HUES64 (cell line): ENCODE results near the gene TRPV6.

Experiments
- H3K27ac ChIP-seq: 2 replicates; pipeline ENCODE4 v1.7.0; 2013; ENCODE audit warnings: low read depth, low read length, inconsistent platforms
- H3K27me3 ChIP-seq: 2 replicates; pipeline ENCODE4 v1.6.1; 2013; ENCODE audit warnings: mild to moderate bottlenecking, low read length; ENCODE audit not compliant: insufficient read depth
- H3K36me3 ChIP-seq: 2 replicates; pipeline ENCODE4 v1.6.1; 2013; ENCODE audit warnings: mild to moderate bottlenecking, low read length; ENCODE audit not compliant: insufficient read depth
- H3K4me1 ChIP-seq: 2 replicates; pipeline ENCODE4 v1.6.1; 2013; ENCODE audit warnings: mild to moderate bottlenecking, low read length, moderate library complexity; ENCODE audit not compliant: insufficient read depth
- H3K4me3 ChIP-seq: 2 replicates; pipeline ENCODE4 v1.5.1; 2013; ENCODE audit warnings: mild to moderate bottlenecking, low read length, moderate library complexity
- H3K9ac ChIP-seq: 2 replicates; pipeline ENCODE4 v1.6.1; 2013; ENCODE audit warnings: mild to moderate bottlenecking, low read depth, low read length
- H3K9me3 ChIP-seq: 2 replicates; pipeline ENCODE4 v1.6.1; 2013; ENCODE audit warnings: low read depth, low read length; ENCODE audit not compliant: insufficient read depth
- WGBS: fragments of 150-250, 120-280 bp; methylation state at CpG from one replicate; pipeline ENCODE4 v1.1.7; 2013; ENCODE audit warnings: missing lambda C conversion rate; 5-methylcytosine and 5-hydroxymethylcytosine counted together

Gene TRPV6

DNA sequence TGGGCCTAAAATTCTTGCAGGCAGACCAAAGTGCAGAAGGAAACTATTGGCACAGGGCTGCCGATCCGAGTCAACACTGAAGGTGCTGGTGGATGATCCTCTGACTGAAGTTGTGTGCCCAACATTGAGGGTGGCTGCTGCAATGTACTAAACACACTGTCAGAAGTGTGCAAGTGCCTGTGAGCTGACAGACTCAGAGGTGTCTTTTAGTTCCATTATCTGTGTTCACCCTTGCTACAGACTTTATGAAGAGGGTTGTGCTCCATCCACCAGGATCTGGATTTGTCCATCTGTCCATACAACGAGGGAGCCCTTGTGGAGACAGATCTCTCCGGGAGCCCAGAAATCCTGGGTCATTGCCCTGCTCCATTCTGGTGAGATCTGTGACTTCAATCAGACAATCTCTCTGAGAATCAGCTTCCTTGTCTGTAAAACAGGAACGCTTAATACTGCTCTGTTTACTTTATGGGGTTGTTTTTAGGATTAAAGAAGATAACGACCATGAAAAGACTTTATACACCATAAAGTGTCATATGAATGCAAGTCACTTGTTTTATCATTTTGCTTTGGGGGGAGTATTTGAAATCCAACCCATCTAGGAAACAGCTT, 9.5 kb upstream of the TRPV6 start:
- H3K9me3 ChIP-seq, result no peaks in the 10 kb centered on the region
- H3K27me3 ChIP-seq, result no peaks in the 10 kb centered on the region
- H3K9ac ChIP-seq, result no peak overlapping the region
- 93% methylated on average over 6 of the region's 6 CpGs for WGBS
- H3K4me3 ChIP-seq, result no peak overlapping the region
- H3K27ac ChIP-seq, result no peak overlapping the region
- no peaks in the 10 kb centered on the region for H3K36me3 ChIP-seq
- H3K4me1 ChIP-seq, result peaks cover 7% of the 10 kb centered on the region; the same call in 1 of the 2 replicates

DNA sequence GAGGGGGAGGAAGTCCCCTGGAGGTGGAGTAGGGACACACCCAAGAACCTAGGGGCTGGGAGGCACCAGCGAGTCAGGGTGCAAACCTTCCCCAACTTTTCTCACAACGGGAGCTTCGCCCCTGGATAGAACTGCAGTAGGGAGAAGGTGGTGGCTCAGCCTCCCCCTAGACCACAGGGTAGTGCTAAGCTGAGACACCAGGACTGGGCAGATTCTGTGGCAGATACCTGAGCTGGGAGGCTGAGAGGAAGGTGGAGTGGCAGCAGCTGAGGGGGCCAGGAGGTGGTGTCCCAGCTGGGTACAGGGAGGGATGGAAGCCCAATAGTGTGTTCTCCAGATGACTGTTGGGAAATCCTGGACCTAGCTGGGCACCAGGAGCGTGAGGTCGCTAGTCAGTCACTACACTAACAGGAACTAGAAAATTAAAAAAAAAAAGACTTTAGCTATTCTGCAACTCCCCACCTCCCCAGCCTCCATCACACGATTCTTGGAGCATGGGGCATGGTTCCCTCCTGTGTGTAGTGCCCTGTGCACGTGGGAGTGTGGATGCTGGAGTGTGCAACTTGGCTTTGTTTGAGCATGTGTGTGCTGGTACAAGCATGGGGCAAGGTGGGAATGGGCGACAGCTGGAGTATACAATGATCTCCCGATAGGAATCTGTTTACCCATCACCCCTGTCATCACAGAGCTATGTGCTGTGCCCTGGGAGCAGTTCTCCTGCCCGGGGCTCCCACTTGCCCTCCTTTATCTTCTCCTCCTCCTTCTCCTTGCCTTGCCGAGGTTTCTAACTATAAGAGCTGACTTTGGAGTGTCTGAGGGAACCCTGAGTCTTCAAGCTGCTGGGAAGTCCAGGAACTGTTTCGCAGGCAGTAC, 8.8 kb upstream of the TRPV6 start:
- no peaks in the 10 kb centered on the region for H3K36me3 ChIP-seq
- H3K27ac ChIP-seq, result no peak overlapping the region
- H3K4me3 ChIP-seq, result no peak overlapping the region
- peaks cover 7% of the 10 kb centered on the region; the same call in 1 of the 2 replicates for H3K4me1 ChIP-seq
- no peaks in the 10 kb centered on the region for H3K27me3 ChIP-seq
- H3K9me3 ChIP-seq, result no peaks in the 10 kb centered on the region
- 88% methylated on average over 12 of the region's 12 CpGs for WGBS
- no peak overlapping the region for H3K9ac ChIP-seq

GRCh38 chr7:142892951-142893350, 7.4 kb upstream of the TRPV6 start:
- Histone ChIP-seq H3K4me3 (no peak overlapping the region), H3K36me3 (no peaks in the 10 kb centered on the region), H3K27me3 (no peaks in the 10 kb centered on the region), H3K9me3 (no peaks in the 10 kb centered on the region), H3K27ac (no peak overlapping the region), H3K4me1 (no peaks in the 10 kb centered on the region), H3K9ac (no peak overlapping the region)
- 94% methylated on average over 5 of the region's 5 CpGs for WGBS

DNA sequence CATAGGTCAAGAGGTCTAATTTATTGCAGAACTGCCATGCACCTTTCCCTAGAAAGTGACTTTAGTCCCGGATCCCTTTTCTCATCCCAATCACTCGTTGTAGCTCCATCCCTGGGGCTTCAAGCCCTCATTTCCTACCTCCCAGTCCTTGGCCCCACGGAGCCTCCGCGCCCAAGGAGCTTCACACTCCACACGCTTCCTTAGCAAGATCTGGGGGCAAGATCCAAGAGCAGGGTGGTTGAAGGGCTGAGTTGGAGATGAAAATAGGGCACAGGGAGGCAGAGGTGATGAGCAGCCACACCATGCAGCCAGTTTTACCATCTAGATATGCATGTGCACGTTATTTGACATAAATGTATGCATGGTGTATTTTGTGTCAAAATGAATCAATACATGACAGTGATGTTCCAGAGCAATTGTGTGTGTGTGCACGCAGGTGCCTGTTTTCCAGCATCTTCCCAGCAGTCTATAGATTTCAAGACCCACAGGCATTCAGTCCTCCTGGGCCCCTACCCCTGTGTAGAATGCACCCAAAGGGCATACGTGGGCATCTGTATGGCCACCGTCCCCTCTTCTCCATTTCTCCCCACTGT, 6.0 kb upstream of the TRPV6 start:
- 87% methylated on average over 10 of the region's 10 CpGs for WGBS
- Histone ChIP-seq H3K4me1 (no peaks in the 10 kb centered on the region), H3K9me3 (no peaks in the 10 kb centered on the region)

GRCh38 chr7:142890874-142891485, 5.4 kb upstream of the TRPV6 start:
- Histone ChIP-seq H3K9me3 (no peaks in the 10 kb centered on the region), H3K9ac (no peak overlapping the region), H3K4me1 (0 out of 2 replicates have a peak, but pooled peaks cover under 1% of the 10 kb centered on the region), H3K27me3 (no peaks in the 10 kb centered on the region), H3K27ac (no peak overlapping the region), H3K4me3 (no peak overlapping the region), H3K36me3 (no peaks in the 10 kb centered on the region)
- WGBS, result 88% methylated on average over 12 of the region's 12 CpGs

More for the DNA sequence above, 6.0 kb upstream of the TRPV6 start:
- no peak overlapping the region for H3K9ac ChIP-seq
- no peaks in the 10 kb centered on the region for H3K27me3 ChIP-seq
- no peaks in the 10 kb centered on the region for H3K36me3 ChIP-seq
- no peak overlapping the region for H3K4me3 ChIP-seq
- H3K27ac ChIP-seq, result no peak overlapping the region

DNA sequence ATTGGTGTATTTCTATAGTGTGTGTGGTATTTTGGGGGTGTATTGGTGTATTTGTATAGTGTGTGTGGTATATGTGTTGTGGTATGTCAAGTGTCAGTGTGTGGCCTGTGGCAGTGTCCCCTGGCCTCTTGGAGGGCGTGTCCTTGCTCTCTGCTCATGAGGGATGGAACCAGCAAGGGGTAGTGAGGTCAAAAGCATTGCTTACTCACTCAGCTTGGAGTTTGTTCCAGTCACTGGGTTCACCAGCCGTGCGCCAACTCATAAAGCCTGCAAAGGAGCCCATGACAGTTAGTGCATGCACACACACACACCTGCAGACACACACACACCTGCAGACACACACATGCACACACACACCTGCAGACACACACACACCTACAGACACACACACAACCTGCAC, 4.3 kb upstream of the TRPV6 start:
- Histone ChIP-seq H3K27me3 (no peaks in the 10 kb centered on the region), H3K36me3 (no peaks in the 10 kb centered on the region), H3K27ac (no peak overlapping the region), H3K4me1 (0 out of 2 replicates have a peak, but pooled peaks cover 4% of the 10 kb centered on the region), H3K9me3 (no peaks in the 10 kb centered on the region), H3K4me3 (no peak overlapping the region), H3K9ac (no peak overlapping the region)
- 92% methylated on average over 3 of the region's 3 CpGs for WGBS

DNA sequence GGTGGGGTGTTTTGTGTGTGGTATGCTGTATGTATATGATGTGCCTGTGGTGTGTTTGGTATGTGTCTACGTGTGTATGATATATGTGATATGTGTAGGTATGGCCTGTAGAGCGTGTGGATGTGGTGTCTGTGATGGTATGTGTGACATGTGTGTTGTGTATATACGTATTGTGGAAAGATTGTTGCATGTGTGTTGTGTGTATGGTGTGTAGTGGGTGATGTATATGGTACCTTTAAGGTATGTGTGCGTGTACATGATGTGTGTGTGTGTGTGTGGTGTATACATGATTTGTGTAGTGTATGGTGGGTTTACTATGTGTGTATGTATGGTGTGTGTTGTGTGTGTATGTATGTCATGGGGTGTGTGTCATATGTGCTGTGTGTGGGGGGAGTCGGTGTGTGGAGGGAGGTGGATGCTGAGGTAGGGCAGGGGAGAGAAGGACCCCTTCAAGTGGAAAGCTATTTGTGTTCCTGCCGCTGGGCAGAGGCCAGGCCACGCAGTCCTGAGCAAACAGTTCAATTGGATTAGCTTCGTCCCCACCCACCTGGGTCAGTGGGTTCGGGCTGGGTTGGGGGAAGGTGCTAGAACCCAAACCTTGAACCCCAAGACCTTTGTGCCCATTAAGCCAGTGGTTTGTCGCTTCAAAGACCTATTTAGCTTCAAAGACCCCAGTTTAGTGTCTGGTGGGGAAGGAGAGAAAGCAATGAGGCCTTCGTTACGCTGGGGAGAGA, 1.9 kb upstream of the TRPV6 start:
- Histone ChIP-seq H3K27me3 (no peaks in the 10 kb centered on the region), H3K4me1 (0 out of 2 replicates have a peak, but pooled peaks cover 4% of the 10 kb centered on the region), H3K4me3 (no peak overlapping the region), H3K36me3 (no peaks in the 10 kb centered on the region), H3K9ac (no peak overlapping the region), H3K9me3 (no peaks in the 10 kb centered on the region), H3K27ac (no peak overlapping the region)
- 94% methylated on average over 12 of the region's 12 CpGs for WGBS

DNA sequence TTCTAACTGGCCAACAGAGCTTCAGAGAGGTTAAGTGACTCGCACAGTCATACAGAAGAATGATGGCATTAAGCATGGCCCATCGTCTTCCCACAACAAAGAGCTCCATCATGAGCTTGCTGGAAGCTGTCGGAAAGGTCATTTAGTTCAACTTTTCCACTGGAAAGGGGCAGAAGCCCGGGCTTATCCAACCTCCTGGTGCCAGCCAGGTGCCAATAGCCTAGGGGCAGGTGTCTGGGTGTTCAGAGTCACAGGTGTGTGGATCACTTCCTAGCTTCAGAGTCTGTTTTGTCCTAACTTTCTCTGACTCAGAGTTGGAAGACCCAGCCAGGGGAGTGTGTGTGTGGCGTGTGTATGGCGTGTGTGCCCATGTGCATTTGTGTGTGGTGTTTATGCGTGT, 1.3 kb upstream of the TRPV6 start:
- no peaks in the 10 kb centered on the region for H3K27me3 ChIP-seq
- H3K27ac ChIP-seq, result no peak overlapping the region
- H3K4me1 ChIP-seq, result 0 out of 2 replicates have a peak, but pooled peaks cover 4% of the 10 kb centered on the region
- 81% methylated on average over 7 of the region's 7 CpGs for WGBS
- no peaks in the 10 kb centered on the region for H3K36me3 ChIP-seq
- H3K9me3 ChIP-seq, result no peaks in the 10 kb centered on the region
- H3K9ac ChIP-seq, result no peak overlapping the region
- H3K4me3 ChIP-seq, result no peak overlapping the region

GRCh38 chr7:142884286-142884640, 1.3 kb downstream of the TRPV6 start:
- no peak overlapping the region for H3K4me3 ChIP-seq
- no peaks in the 10 kb centered on the region for H3K27me3 ChIP-seq
- 91% methylated on average over 4 of the region's 4 CpGs for WGBS
- H3K9ac ChIP-seq, result no peak overlapping the region
- 0 out of 2 replicates have a peak, but pooled peaks cover 4% of the 10 kb centered on the region for H3K4me1 ChIP-seq
- no peak overlapping the region for H3K27ac ChIP-seq
- no peaks in the 10 kb centered on the region for H3K9me3 ChIP-seq
- no peaks in the 10 kb centered on the region for H3K36me3 ChIP-seq

GRCh38 chr7:142883571-142884285, 1.8 kb downstream of the TRPV6 start:
- 93% methylated on average over 6 of the region's 7 CpGs for WGBS
- Histone ChIP-seq H3K4me3 (no peak overlapping the region), H3K9ac (no peak overlapping the region), H3K27me3 (no peaks in the 10 kb centered on the region), H3K9me3 (no peaks in the 10 kb centered on the region), H3K4me1 (0 out of 2 replicates have a peak, but pooled peaks cover 4% of the 10 kb centered on the region), H3K36me3 (no peaks in the 10 kb centered on the region), H3K27ac (no peak overlapping the region)
